CD4-positive, alpha-beta T cell (primary cell): Measurements from ENCODE around the gene FOLR2. TPM values are rescaled to one million over a fixed set of nuclear protein-coding genes. Genes with fewer than 3 reads are reported as not detected.
A peak's percentile ranks its signal among the peaks of the same experiment; 100 is the strongest.

Source experiments
- ATAC-seq: fragments of 200-7000 bp; cut with Tn5 transposase; one replicate; pipeline ENCODE4 v1.10.0; 2022; ENCODE audit warnings: mild to moderate bottlenecking; ENCODE audit not compliant: poor library complexity
- CTCF ChIA-PET: fragments of 350-600 bp; sonication (Branson Sonifier 250); formaldehyde crosslinking; loops from one replicate; lab custom pipeline; 2021; ENCODE audit warnings: antibody characterized with exemption, inconsistent platforms; lab: Charles Lee
- POLR2A ChIA-PET: fragments of 350-600 bp; sonication (Branson Sonifier 250); formaldehyde crosslinking; loops from one replicate; lab custom pipeline; 2021; ENCODE audit warnings: antibody characterized with exemption, inconsistent platforms; lab: Charles Lee
- DNase-seq, 14 experiments: peaks; one replicate each; pipeline ENCODE4 v3.0.0-alpha.2; 2013 to 2020; ENCODE audit warnings: mixed read lengths in 2 of 14
- H3K27ac ChIP-seq, 2 donors: one replicate each; pipeline versions ENCODE4 v1.5.1 to v1.7.0; 2013; ENCODE audit warnings: low read length in 2 of 2, low read depth in 1 of 2, mild to moderate bottlenecking in 1 of 2
- H3K27me3 ChIP-seq, 2 experiments: 1 replicate in 1 of 2; 2 replicates in 1 of 2; pipeline versions ENCODE4 v1.6.1 to v1.7.0; 2013; ENCODE audit warnings: low read length in 2 of 2, control low read depth in 1 of 2, mild to moderate bottlenecking in 1 of 2, moderate library complexity in 1 of 2; ENCODE audit not compliant: insufficient read depth in 2 of 2, control insufficient read depth in 1 of 2
- H3K36me3 ChIP-seq: one replicate; pipeline ENCODE4 v1.6.1; 2013; ENCODE audit warnings: low read length, control low read depth; ENCODE audit not compliant: insufficient read depth
- H3K4me1 ChIP-seq: one replicate; pipeline ENCODE4 v1.6.1; 2013; ENCODE audit warnings: low read length, control low read depth; ENCODE audit not compliant: insufficient read depth
- H3K4me3 ChIP-seq: one replicate; pipeline ENCODE4 v1.5.1; 2013; ENCODE audit warnings: mild to moderate bottlenecking, low read length, moderate library complexity
- H3K9me3 ChIP-seq, 2 experiments: 1 replicate in 1 of 2; 2 replicates in 1 of 2; pipeline versions ENCODE4 v1.6.1 to v1.7.0; 2013; ENCODE audit warnings: low read length in 2 of 2, mild to moderate bottlenecking in 2 of 2, control low read depth in 1 of 2, moderate library complexity in 1 of 2; ENCODE audit not compliant: control insufficient read depth in 1 of 2, insufficient read depth in 1 of 2
- H3K27ac Mint-ChIP-seq: one replicate; pipeline ENCODE4 v1.8.0; 2020; ENCODE audit warnings: mixed read lengths
- H3K27me3 Mint-ChIP-seq: one replicate; pipeline ENCODE4 v1.8.0; 2021; ENCODE audit warnings: mixed read lengths
- H3K36me3 Mint-ChIP-seq: one replicate; pipeline ENCODE4 v1.8.0; 2021; ENCODE audit warnings: low read depth, mixed read lengths
- H3K4me1 Mint-ChIP-seq: one replicate; pipeline ENCODE4 v1.8.0; 2021; ENCODE audit warnings: low read depth, mixed read lengths
- H3K4me3 Mint-ChIP-seq: one replicate; pipeline ENCODE4 v1.8.0; 2020; ENCODE audit warnings: mild to moderate bottlenecking, mixed read lengths
- H3K9me3 Mint-ChIP-seq: one replicate; pipeline ENCODE4 v1.8.0; 2020; ENCODE audit warnings: mixed read lengths
- intact Hi-C, 2 experiments: fragments of 100-400 bp; cut with DNase I in 1 of 2; cut with micrococcal nuclease in 1 of 2; formaldehyde crosslinking; loops; one replicate each; pipeline versions ENCODE4 v1.15.1 to v1.9.0; 2023 to 2025; cut with DNase I, micrococcal nuclease
- total RNA-seq, 174 experiments: library from RNA in 2 of 174; stranded (reverse) in 2 of 174; gene quantifications; one replicate each; pipeline ENCODE4 v1.2.3 and lab custom pipeline; 2021 to 2026
- TF ChIP-seq, protein P1 (sequence below): fragments of 200-600 bp; IDR thresholded peaks from one replicate; pipeline ENCODE4 v1.8.0; 2022; ENCODE audit warnings: antibody characterized with exemption, mild to moderate bottlenecking

The FOLR2 gene
- total RNA-seq, 2 experiments from 2014 or later = not detected

DNA sequence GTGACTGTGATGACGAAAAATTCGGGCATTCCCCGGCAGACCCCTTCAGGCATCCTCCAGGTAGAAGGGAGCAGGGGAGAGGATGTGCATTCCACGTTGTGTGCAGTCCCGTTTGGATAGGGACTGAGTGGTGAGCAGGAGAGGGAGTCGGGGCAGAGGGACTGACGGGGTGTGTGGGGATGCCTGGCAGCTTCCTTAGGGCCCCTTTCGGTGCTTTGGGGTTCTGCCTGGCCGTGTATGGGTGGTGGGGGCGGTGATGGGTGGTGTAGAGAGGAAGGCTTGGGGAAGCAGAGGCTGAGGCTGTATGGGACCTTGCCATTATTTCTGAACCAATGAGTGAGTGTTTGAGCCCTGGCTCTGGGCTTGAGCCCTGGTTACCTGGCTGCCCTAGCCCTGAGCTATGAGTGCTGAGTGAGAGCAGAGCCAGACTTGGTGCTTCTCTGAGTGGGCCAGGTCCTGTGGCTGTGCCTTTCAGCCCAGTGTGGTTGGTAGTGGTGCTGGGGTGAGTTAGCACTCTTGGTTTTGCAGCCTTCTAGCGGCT lies 8.9 kb downstream of the FOLR2 start:
- Histone ChIP-seq H3K9me3 (no peaks in the 10 kb centered on the region), H3K4me3 (peak overlapping the region; percentile 65), H3K4me1 (peaks cover 31% of the 10 kb centered on the region), H3K36me3 (peaks cover 27% of the 10 kb centered on the region), H3K27ac (peak overlapping the region; percentile 65 to 68), H3K27me3 (no peaks in the 10 kb centered on the region)
- H3K27ac Mint-ChIP-seq = peak overlapping the region; percentile 84
- ATAC-seq = peak; percentile 21
- intact Hi-C loops = loop anchor here (2.0 to 10.0 kb wide), 7 partner anchors 111 to 1419 kb away; partner anchors contain the start of genes ANAPC15 (in 1 of the 2), ATG16L2 (in 1 of the 2), NADSYN1 (in 1 of the 2) and PLEKHB1 (in 1 of the 2)
- peaks cover 32% of the 10 kb centered on the region for H3K4me1 Mint-ChIP-seq
- no peaks in the 10 kb centered on the region for H3K27me3 Mint-ChIP-seq
- ChIA-PET POLR2A (interaction anchor here (0.9 to 3.8 kb wide), 5 partner anchors 9 to 297 kb away, joined by 3 to 29 read pairs (median 4); partner anchors contain the start of genes RNF121 and XNDC1N), CTCF (interaction anchor here (1.5 kb wide), 1 partner anchor 82 kb away, joined by 4 read pairs; no protein-coding TSS in a partner anchor)
- H3K9me3 Mint-ChIP-seq = no peaks in the 10 kb centered on the region
- H3K4me3 Mint-ChIP-seq = peak overlapping the region; percentile 95
- TF ChIP-seq, protein P1, sequence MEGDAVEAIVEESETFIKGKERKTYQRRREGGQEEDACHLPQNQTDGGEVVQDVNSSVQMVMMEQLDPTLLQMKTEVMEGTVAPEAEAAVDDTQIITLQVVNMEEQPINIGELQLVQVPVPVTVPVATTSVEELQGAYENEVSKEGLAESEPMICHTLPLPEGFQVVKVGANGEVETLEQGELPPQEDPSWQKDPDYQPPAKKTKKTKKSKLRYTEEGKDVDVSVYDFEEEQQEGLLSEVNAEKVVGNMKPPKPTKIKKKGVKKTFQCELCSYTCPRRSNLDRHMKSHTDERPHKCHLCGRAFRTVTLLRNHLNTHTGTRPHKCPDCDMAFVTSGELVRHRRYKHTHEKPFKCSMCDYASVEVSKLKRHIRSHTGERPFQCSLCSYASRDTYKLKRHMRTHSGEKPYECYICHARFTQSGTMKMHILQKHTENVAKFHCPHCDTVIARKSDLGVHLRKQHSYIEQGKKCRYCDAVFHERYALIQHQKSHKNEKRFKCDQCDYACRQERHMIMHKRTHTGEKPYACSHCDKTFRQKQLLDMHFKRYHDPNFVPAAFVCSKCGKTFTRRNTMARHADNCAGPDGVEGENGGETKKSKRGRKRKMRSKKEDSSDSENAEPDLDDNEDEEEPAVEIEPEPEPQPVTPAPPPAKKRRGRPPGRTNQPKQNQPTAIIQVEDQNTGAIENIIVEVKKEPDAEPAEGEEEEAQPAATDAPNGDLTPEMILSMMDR = no peak
- DNase-seq = peak in 5 of 14 experiments; percentile 22 to 58 (median 38)
- peaks cover 35% of the 10 kb centered on the region for H3K36me3 Mint-ChIP-seq

DNA sequence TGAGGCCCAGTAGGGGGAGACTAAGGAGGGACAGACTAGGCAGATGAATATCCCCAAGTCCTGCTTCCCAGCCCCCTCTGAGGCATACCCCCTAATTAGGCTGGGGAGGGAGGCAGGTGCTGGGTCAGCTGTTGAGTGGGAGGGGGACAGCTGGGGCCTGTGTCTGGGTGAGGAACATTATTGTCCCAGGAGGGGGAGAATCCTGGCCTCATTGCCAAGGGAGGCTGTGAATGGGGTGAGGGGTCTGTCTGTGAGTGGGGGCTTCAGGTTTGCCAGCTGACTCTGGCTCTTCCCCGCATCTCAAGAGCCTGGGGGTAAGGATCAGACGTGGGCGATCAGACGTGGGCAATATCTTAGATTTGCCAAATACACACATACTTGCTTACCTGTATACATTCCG lies 10.1 kb downstream of the FOLR2 start:
- Histone ChIP-seq H3K9me3 (no peaks in the 10 kb centered on the region), H3K27me3 (no peaks in the 10 kb centered on the region), H3K4me1 (peaks cover 31% of the 10 kb centered on the region), H3K4me3 (no peak overlapping the region), H3K27ac (no peak overlapping the region), H3K36me3 (peaks cover 40% of the 10 kb centered on the region)
- H3K4me1 Mint-ChIP-seq = peaks cover 32% of the 10 kb centered on the region
- no peaks in the 10 kb centered on the region for H3K27me3 Mint-ChIP-seq
- DNase-seq (no peak), ATAC-seq (no peak)
- intact Hi-C loops = loop anchor here (10.0 kb wide), 5 partner anchors 112 to 1418 kb away; partner anchors contain the start of genes ANAPC15 (in 1 of the 2), ATG16L2 (in 1 of the 2), NADSYN1 (in 1 of the 2) and PLEKHB1 (in 1 of the 2)
- POLR2A ChIA-PET = no interaction called here
- H3K27ac Mint-ChIP-seq = peak overlapping the region; percentile 84
- H3K9me3 Mint-ChIP-seq = no peaks in the 10 kb centered on the region
- TF ChIP-seq, protein P1 = no peak
- CTCF ChIA-PET = interaction anchor here (0.7 to 1.0 kb wide), 2 partner anchors 11 to 205 kb away, joined by 4 read pairs; no protein-coding TSS in a partner anchor
- H3K36me3 Mint-ChIP-seq = peaks cover 46% of the 10 kb centered on the region
- H3K4me3 Mint-ChIP-seq = peak overlapping the region; percentile 95

DNA sequence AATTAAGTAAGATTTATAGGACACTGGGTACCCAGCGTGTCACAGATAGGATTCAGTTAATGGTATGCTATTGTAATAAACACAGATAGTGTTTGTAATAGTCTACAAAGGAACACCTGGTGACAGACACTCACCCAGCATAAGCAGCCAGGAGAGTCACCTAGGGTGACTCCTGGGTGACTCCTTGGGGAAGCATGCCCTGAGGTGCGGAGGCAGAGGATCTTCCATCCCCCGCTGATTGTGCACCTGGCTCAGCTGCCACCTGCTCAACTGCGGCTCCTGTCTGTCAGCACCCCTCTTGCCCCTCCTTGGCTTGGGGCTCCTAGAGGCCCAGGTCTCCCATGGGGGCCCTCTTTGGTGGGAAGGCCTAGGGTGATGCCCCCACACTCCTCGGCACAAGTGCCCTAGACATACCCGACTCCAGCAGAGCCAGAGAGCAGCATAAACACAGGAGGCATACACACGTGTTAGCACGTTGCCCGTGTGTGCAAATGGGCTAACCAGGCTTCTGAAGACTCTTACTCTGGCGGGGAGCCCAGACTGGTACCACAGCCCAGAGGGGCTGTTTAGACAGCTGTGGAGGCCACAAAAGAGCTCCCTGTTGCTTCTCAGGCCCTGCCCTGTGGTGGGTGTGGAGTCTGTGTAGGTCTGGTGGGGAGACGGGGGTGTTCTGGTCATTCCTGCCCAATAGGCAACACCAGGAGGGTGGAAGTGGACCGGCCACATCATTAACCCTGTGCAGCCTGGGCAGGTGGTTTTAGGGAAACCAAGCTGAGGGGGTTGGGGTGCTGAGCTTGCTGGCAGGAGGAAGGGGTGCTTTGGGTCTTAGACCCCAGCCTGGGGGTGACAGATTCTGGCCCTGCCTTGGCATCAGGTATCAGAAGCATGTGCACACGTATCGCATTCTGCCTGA lies 11.0 kb downstream of the FOLR2 start:
- Histone ChIP-seq H3K9me3 (no peaks in the 10 kb centered on the region), H3K27ac (no peak overlapping the region), H3K27me3 (no peaks in the 10 kb centered on the region), H3K4me3 (no peak overlapping the region), H3K4me1 (peaks cover 23% of the 10 kb centered on the region), H3K36me3 (peaks cover 48% of the 10 kb centered on the region)
- Mint-ChIP-seq H3K27ac (peak overlapping the region; percentile 84), H3K9me3 (no peaks in the 10 kb centered on the region), H3K36me3 (peaks cover 55% of the 10 kb centered on the region), H3K27me3 (no peaks in the 10 kb centered on the region), H3K4me3 (peak overlapping the region; percentile 95), H3K4me1 (peaks cover 26% of the 10 kb centered on the region)
- intact Hi-C loops = loop anchor here (10.0 kb wide), 5 partner anchors 113 to 1417 kb away; partner anchors contain the start of genes ANAPC15 (in 1 of the 2), ATG16L2 (in 1 of the 2), NADSYN1 (in 1 of the 2) and PLEKHB1 (in 1 of the 2)
- ChIA-PET POLR2A (no interaction called here), CTCF (interaction anchor here (1.0 kb wide), 1 partner anchor 11 kb away, joined by 4 read pairs; no protein-coding TSS in a partner anchor)
- ATAC-seq (no peak), DNase-seq (no peak)
- TF ChIP-seq, protein P1 = no peak
